HFF-Myc (cell line): ENCODE results near the gene KTN1.

ENCODE experiments used
- DNase-seq: peaks from one replicate; pipeline ENCODE4 v3.0.0-alpha.2; 2011; ENCODE audit warnings: low read depth; ENCODE audit errors: extremely low read depth
- H3K4me3 ChIP-seq: replicated peaks from 2 replicates; pipeline ENCODE4 v1.5.1; 2011; ENCODE audit warnings: low read depth, mild to moderate bottlenecking, control low read depth, low read length
- CTCF ChIP-seq: IDR thresholded peaks from 2 replicates; pipeline ENCODE4 v1.5.1; 2012; ENCODE audit warnings: mild to moderate bottlenecking, low read depth, low read length, control low read depth; ENCODE audit errors: missing control alignments

KTN1 gene

GRCh38 chr14:55579724-55580469 is at the start of gene KTN1:
Gene KTN1 (plus strand): TSS chr14:55580207. CDS start chr14:55612049, 31,842 bp downstream.
- H3K4me3 ChIP-seq, result peak within 1 kb of the TSS; percentile 81
- no peak for DNase-seq
- TF ChIP-seq CTCF, result no peak

- H3K4me3 ChIP-seq, result no peak overlapping the region
- no peak for DNase-seq
- no peak for TF ChIP-seq CTCF
Observed at GRCh38 chr14:55530464-55530863, 49.5 kb upstream of the KTN1 start.

GRCh38 chr14:55532645-55533344 is 47.2 kb upstream of the KTN1 start:
- TF ChIP-seq CTCF, result peak; percentile 18
- DNase-seq, result no peak
- no peak overlapping the region for H3K4me3 ChIP-seq

- no peak overlapping the region for H3K4me3 ChIP-seq
- no peak for TF ChIP-seq CTCF
- DNase-seq, result no peak
Observed at GRCh38 chr14:55533960-55534359, 46.0 kb upstream of the KTN1 start.

- no peak overlapping the region for H3K4me3 ChIP-seq
- TF ChIP-seq CTCF, result no peak
- DNase-seq, result no peak
Observed at GRCh38 chr14:55535516-55536203, 44.3 kb upstream of the KTN1 start.

- no peak for DNase-seq
- TF ChIP-seq CTCF, result no peak
- H3K4me3 ChIP-seq, result no peak overlapping the region
Observed at GRCh38 chr14:55536204-55536708, 43.8 kb upstream of the KTN1 start.
